ENCODE data around the gene DCLK3.

Gene DCLK3

GRCh38 chr3:36705015-36705414 lies 59.3 kb downstream of the DCLK3 start:
- H3K4me3 ChIP-seq (replicated peaks in 1 of 2; ENCODE audit: low read depth in 2 of 2, low read length in 2 of 2): no peak overlapping the region
- TF ChIP-seq CTCF (IDR thresholded peaks at IDR 0.05; ENCODE audit: low read depth, low read length): no peak
- DNase-seq (ENCODE audit: low read depth in 2 of 2): no peak

- no peak for TF ChIP-seq CTCF (IDR thresholded peaks at IDR 0.05; ENCODE audit: low read depth, low read length)
- no peak for DNase-seq (ENCODE audit: low read depth in 2 of 2)
- no peak overlapping the region for H3K4me3 ChIP-seq (replicated peaks in 1 of 2; ENCODE audit: low read depth in 2 of 2, low read length in 2 of 2)
Observed at GRCh38 chr3:36704280-36704679, 60.1 kb downstream of the DCLK3 start.

GRCh38 chr3:36701249-36701572 lies 63.1 kb downstream of the DCLK3 start:
- no peak overlapping the region for H3K4me3 ChIP-seq (replicated peaks in 1 of 2; ENCODE audit: low read depth in 2 of 2, low read length in 2 of 2)
- TF ChIP-seq CTCF (IDR thresholded peaks at IDR 0.05; ENCODE audit: low read depth, low read length): no peak
- DNase-seq (ENCODE audit: low read depth in 2 of 2): no peak

- no peak overlapping the region for H3K4me3 ChIP-seq (replicated peaks in 1 of 2; ENCODE audit: low read depth in 2 of 2, low read length in 2 of 2)
- TF ChIP-seq CTCF (IDR thresholded peaks at IDR 0.05; ENCODE audit: low read depth, low read length): peak; percentile 88
- peak; percentile 83 for DNase-seq (ENCODE audit: low read depth in 2 of 2)
Observed at GRCh38 chr3:36700537-36701248, 63.7 kb downstream of the DCLK3 start.

GRCh38 chr3:36698314-36698713 lies 66.0 kb downstream of the DCLK3 start:
- DNase-seq (ENCODE audit: low read depth in 2 of 2): no peak
- no peak for TF ChIP-seq CTCF (IDR thresholded peaks at IDR 0.05; ENCODE audit: low read depth, low read length)

GRCh38 chr3:36697229-36698001 lies 66.9 kb downstream of the DCLK3 start:
- no peak for TF ChIP-seq CTCF (IDR thresholded peaks at IDR 0.05; ENCODE audit: low read depth, low read length)
- no peak overlapping the region for H3K4me3 ChIP-seq (replicated peaks in 1 of 2; ENCODE audit: low read depth in 2 of 2, low read length in 2 of 2)
- DNase-seq (ENCODE audit: low read depth in 2 of 2): no peak

More at GRCh38 chr3:36698314-36698713, 66.0 kb downstream of the DCLK3 start:
- H3K4me3 ChIP-seq (replicated peaks in 1 of 2; ENCODE audit: low read depth in 2 of 2, low read length in 2 of 2): no peak overlapping the region
